PFSK-1 (cell line): Measurements from ENCODE around the gene RYR3.

ENCODE experiments used
- FOXP2 ChIP-seq: optimal IDR thresholded peaks from 2 replicates; pipeline ENCODE3; 2011; ENCODE audit warnings: borderline replicate concordance, control low read depth, inconsistent platforms; ENCODE audit not compliant: insufficient read depth; ENCODE audit errors: extremely low read length, extremely low read depth
- POLR2AphosphoS5 ChIP-seq: IDR thresholded peaks from 2 replicates; pipeline ENCODE4 v1.6.1; 2012; ENCODE audit warnings: low read depth, mild to moderate bottlenecking, control low read depth, low read length, moderate library complexity
- SIN3A ChIP-seq: IDR thresholded peaks from 2 replicates; pipeline ENCODE4 v1.6.1; 2012; ENCODE audit warnings: mild to moderate bottlenecking, low read length, moderate library complexity, borderline replicate concordance; ENCODE audit not compliant: insufficient read depth
- TAF1 ChIP-seq: IDR thresholded peaks from 2 replicates; pipeline ENCODE4 v1.6.1; 2012; ENCODE audit warnings: low read length, control low read depth, borderline replicate concordance; ENCODE audit not compliant: insufficient read depth
- TF ChIP-seq, protein P1 (sequence below), 2 experiments: IDR thresholded peaks; 2 replicates each; pipeline versions ENCODE4 v1.6.1 to v1.8.0; 2011 to 2012; ENCODE audit warnings: low read depth in 2 of 2, low read length in 2 of 2, control low read depth in 1 of 2, inconsistent platforms in 1 of 2, mild to moderate bottlenecking in 1 of 2, moderate library complexity in 1 of 2; ENCODE audit not compliant: insufficient read depth in 1 of 2

The RYR3 gene

DNA sequence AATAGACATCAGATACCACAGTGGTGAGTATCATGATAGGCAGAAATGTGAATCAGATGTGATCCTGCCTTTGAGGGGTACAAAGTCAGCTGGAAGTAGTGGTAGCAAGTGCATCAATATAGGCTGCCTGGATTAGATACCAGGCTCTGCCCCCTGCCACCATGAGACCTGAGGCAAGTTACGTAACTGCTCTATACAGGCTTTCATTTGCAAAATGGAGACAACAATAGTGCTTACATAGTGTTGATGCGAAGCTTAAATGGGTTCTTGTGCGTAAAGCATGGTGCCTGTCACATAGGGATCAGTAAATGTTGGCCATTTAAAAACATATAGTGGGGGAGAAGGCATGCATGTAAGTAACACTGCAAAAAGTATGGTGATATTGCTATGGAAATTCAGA, 158.0 kb downstream of the RYR3 start:
- TF ChIP-seq FOXP2 = no peak

DNA sequence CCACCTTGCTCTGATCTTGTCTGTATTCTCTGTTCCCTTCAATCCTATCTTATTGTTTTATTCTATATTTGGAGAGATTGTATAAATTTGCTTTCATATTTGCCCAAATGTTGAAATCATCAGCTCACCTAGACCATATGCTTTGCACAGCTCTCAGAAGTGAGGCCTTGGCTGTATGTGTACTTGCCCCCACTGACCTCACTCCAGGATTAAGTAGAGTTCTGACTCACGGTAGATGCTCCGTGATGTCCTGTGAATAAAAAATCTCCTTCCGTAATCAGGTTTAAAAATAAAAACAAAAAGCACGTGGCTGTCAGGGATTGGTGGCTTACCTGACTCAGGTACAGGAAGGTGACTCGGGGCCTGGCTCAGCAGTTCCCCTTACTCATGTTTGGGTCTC, 162.2 kb downstream of the RYR3 start:
- TF ChIP-seq TAF1 (no peak), SIN3A (no peak), FOXP2 (no peak), POLR2AphosphoS5 (no peak)
- TF ChIP-seq, protein P1, sequence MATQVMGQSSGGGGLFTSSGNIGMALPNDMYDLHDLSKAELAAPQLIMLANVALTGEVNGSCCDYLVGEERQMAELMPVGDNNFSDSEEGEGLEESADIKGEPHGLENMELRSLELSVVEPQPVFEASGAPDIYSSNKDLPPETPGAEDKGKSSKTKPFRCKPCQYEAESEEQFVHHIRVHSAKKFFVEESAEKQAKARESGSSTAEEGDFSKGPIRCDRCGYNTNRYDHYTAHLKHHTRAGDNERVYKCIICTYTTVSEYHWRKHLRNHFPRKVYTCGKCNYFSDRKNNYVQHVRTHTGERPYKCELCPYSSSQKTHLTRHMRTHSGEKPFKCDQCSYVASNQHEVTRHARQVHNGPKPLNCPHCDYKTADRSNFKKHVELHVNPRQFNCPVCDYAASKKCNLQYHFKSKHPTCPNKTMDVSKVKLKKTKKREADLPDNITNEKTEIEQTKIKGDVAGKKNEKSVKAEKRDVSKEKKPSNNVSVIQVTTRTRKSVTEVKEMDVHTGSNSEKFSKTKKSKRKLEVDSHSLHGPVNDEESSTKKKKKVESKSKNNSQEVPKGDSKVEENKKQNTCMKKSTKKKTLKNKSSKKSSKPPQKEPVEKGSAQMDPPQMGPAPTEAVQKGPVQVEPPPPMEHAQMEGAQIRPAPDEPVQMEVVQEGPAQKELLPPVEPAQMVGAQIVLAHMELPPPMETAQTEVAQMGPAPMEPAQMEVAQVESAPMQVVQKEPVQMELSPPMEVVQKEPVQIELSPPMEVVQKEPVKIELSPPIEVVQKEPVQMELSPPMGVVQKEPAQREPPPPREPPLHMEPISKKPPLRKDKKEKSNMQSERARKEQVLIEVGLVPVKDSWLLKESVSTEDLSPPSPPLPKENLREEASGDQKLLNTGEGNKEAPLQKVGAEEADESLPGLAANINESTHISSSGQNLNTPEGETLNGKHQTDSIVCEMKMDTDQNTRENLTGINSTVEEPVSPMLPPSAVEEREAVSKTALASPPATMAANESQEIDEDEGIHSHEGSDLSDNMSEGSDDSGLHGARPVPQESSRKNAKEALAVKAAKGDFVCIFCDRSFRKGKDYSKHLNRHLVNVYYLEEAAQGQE (IDR thresholded peaks at IDR 0.05; ENCODE audit: insufficient read depth in 1 of 2, low read depth in 2 of 2, low read length in 2 of 2) = no peak

DNA sequence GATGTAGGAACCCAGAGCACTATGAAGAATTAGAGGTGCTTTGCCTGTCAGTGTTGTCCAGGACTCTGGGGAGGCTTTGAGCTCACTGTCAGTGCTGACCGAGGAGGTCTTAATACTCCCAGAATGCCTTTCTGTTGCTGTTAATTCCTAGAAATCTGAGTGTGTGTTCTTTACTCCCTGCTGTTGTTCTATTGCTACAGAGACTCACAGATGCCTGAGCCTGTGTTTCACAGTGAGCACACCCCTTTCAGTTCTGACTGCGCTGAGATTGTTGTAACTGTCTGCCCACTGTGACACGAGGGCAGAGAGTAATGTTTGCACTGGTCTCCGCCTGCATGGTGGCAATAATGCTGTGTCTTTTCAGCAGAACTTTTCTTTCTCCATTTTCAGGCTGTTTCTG, 162.9 kb downstream of the RYR3 start:
- TF ChIP-seq POLR2AphosphoS5 = no peak
- no peak for TF ChIP-seq TAF1
- TF ChIP-seq FOXP2 = no peak
- no peak for TF ChIP-seq SIN3A
- TF ChIP-seq, protein P1 (IDR thresholded peaks at IDR 0.05; ENCODE audit: insufficient read depth in 1 of 2, low read depth in 2 of 2, low read length in 2 of 2) = no peak

DNA sequence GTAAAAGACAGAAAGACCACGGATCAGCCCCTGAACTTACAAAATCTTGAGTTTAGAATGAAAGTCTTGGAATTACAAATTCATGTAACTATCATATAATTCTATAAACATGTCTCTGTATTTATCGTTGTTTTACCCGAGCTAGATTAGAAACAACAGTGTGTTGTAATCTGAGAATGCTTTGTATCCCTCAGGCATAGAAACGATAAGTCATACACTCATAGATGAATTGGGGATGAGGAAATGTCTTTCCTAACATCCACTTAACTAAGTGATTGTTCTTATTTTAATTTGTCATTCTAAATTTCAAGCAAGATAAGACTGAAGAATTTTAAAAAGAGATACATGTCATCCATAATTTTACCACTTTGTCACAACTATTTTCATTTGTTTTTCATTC, 165.3 kb downstream of the RYR3 start:
- TF ChIP-seq, protein P1 (IDR thresholded peaks at IDR 0.05; ENCODE audit: insufficient read depth in 1 of 2, low read depth in 2 of 2, low read length in 2 of 2) = no peak
- TF ChIP-seq FOXP2 (no peak), SIN3A (no peak), TAF1 (no peak), POLR2AphosphoS5 (no peak)

DNA sequence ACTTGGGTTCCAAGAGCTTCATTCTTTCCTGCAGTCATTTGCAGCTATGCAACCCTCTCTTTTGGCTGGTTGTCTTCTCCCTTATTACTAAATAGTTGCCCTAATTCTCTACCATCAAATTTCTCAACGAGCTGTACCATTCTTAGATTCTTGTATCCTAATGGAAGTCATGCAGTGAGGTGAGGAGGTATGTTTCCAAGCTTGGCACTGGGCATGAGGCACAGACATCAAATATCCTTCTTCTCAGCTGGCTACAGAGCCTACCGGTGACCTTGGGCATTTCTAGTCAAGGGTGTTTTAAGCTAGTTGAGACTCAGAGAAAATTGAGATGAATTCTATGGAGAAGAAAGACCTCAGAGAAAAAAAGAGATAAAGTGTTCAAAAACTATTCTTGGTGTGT, 166.1 kb downstream of the RYR3 start:
- TF ChIP-seq, protein P1 (IDR thresholded peaks at IDR 0.05; ENCODE audit: insufficient read depth in 1 of 2, low read depth in 2 of 2, low read length in 2 of 2) = no peak
- TF ChIP-seq TAF1 (no peak), FOXP2 (no peak), SIN3A (no peak), POLR2AphosphoS5 (no peak)
